GM12874 (cell line): ENCODE data around the gene TEX54.

Source experiments
- CTCF ChIP-seq: IDR thresholded peaks from 2 replicates; pipeline ENCODE4 v1.5.1; 2011; ENCODE audit warnings: low read depth, mild to moderate bottlenecking, control low read depth, low read length, moderate library complexity; ENCODE audit not compliant: insufficient read depth

TEX54 gene

GRCh38 chr11:62852523-62853188 is 20.0 kb upstream of the TEX54 start:
- no peak for TF ChIP-seq CTCF

- TF ChIP-seq CTCF, result no peak
Observed at GRCh38 chr11:62851807-62852522, 19.3 kb upstream of the TEX54 start.

GRCh38 chr11:62850911-62851806 is 18.5 kb upstream of the TEX54 start:
- TF ChIP-seq CTCF, result no peak

GRCh38 chr11:62847767-62848314 is 15.2 kb upstream of the TEX54 start:
- no peak for TF ChIP-seq CTCF

- TF ChIP-seq CTCF, result no peak
Observed at GRCh38 chr11:62846177-62846576, 13.5 kb upstream of the TEX54 start.

- no peak for TF ChIP-seq CTCF
Observed at GRCh38 chr11:62844154-62844553, 11.5 kb upstream of the TEX54 start.

GRCh38 chr11:62843466-62843865 is 10.8 kb upstream of the TEX54 start:
- TF ChIP-seq CTCF, result no peak
